Mononuclear cell (primary cell): ENCODE measurements around the gene OR13A1. TPM values are rescaled to one million over a fixed set of nuclear protein-coding genes. Genes with fewer than 3 reads are reported as not detected.
"Not testable (repeated sequence)": the region's sequence is repeated elsewhere in the genome, so short reads cannot be mapped to it uniquely, and the experiment has no call there.

Experiments
- H3K27me3 ChIP-seq: 2 replicates; pipeline ENCODE4 v1.6.0; 2011; ENCODE audit warnings: low read length, control low read depth; ENCODE audit not compliant: insufficient read depth
- H3K4me1 ChIP-seq: 2 replicates; pipeline ENCODE4 v1.5.1; 2011; ENCODE audit warnings: mild to moderate bottlenecking, low read length, control low read depth; ENCODE audit not compliant: insufficient read depth
- H3K4me3 ChIP-seq: 2 replicates; pipeline ENCODE4 v1.5.1; 2011; ENCODE audit warnings: mild to moderate bottlenecking, low read length, moderate library complexity
- H3K9me3 ChIP-seq: 2 replicates; pipeline ENCODE4 v1.5.1; 2011; ENCODE audit warnings: low read depth, mild to moderate bottlenecking, control low read depth, low read length
- total RNA-seq: library from RNA; depleted of rRNA; stranded (reverse); fragments of >200 nt; gene quantifications from one replicate; pipeline ENCODE4 v1.2.3, GENCODE V29; 2012

OR13A1 gene, protein sequence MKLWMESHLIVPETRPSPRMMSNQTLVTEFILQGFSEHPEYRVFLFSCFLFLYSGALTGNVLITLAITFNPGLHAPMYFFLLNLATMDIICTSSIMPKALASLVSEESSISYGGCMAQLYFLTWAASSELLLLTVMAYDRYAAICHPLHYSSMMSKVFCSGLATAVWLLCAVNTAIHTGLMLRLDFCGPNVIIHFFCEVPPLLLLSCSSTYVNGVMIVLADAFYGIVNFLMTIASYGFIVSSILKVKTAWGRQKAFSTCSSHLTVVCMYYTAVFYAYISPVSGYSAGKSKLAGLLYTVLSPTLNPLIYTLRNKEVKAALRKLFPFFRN
- total RNA-seq = 0.10 TPM

DNA sequence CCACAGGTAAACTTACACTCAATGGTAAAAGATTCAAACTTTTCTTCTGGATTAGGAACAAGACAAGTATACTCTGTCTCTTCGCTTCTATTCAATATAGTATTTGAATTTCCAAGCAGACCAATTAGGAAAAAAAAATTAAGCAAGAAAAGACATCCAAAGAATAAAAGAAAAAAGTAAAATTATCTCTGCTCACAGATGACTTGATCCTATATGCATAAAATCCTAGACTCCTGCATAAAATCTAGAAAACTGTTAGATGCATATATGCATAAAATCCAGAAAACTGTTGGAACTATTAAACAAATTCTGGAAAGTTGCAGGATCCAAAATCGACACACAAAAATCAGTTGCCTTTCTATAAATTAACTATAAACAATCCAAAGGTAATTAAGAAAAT is at the start of gene OR13A1:
Gene OR13A1, minus strand, starts transcription at position 101 of the 400 bp plus-strand sequence. CDS start 11,186 bp downstream, outside the sequence.
- H3K4me1 ChIP-seq = no peaks in the 10 kb centered on the region
- peaks cover 17% of the 10 kb centered on the region for H3K9me3 ChIP-seq
- no peak within 1 kb of the TSS for H3K4me3 ChIP-seq
- H3K27me3 ChIP-seq = no peaks in the 10 kb centered on the region

DNA sequence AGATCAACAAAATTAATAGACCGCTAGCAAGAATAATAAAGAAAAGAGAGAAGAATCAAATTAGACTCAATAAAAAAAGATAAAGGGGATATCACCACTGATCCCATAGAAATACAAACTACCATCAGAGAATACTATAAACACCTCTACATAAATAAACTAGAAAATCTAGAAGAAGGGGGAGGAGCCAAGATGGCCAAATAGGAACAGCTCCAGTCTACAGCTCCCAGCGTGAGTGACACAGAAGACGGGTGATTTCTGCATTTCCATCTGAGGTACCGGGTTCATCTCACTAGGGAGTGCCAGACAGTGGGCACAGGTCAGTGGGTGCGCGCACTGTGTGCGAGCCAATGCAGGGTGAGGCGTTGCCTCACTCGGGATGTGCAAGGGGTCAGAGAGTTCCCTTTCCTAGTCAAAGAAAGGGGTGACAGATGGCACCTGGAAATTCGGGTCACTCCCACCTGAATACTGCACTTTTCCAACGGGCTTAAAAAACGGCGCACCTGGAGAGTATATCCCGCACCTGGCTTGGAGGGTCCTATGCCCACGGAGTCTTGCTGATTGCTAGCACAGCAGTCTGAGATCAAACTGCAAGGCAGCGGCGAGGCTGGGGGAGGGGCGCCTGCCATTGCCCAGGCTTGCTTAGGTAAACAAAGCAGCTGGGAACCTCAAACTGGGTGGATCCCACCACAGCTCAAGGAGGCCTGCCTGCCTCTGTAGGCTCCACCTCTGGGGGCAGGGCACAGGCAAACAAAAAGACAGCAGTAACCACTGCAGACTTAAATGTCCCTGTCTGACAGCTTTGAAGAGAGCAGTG is 46.8 kb upstream of the OR13A1 start:
- H3K4me1 ChIP-seq, H3K9me3 ChIP-seq, H3K27me3 ChIP-seq, H3K4me3 ChIP-seq: not testable (repeated sequence)

DNA sequence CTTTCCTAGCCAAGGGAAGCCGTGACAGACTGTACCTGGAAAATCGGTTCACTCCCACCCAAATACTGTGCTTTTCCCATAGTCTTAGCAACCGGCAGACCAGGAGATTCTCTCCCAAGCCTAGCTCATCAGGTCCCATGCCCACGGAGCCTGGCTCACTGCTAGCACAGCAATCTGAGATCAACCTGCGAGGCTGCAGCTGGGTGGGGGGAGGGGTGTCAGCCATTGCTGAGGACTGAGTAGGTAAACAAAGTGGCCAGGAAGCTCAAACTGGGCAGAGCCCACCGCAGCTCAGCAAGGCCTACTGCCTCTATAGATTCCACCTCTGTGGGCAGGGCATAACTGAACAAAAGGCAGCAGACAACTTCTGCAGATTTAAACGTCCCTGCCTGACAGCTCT is 43.6 kb upstream of the OR13A1 start:
- not testable (repeated sequence) for H3K4me3 ChIP-seq, H3K4me1 ChIP-seq, H3K9me3 ChIP-seq, H3K27me3 ChIP-seq

DNA sequence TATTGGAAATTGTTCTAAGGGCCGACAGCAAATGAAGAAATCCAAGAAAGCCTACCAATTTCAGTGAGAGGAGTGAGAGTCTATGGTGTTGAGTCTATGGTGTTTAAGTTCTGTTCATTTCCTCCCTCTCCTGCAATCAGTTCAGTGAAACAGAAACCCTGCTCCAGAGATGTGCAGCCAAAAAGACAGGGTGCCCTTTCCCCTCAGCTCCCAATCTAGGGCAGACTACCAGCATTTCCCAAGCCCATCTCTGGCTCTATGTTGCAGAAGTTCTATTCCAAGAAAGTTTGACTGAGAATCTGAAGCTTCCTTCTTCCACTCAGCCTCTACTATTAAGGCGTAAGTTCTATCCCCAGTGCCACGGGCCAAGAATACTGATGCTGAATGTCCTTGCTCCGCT is 40.1 kb upstream of the OR13A1 start:
- Histone ChIP-seq H3K4me1 (no peaks in the 10 kb centered on the region), H3K27me3 (no peaks in the 10 kb centered on the region), H3K9me3 (no peaks in the 10 kb centered on the region), H3K4me3 (no peak overlapping the region)

DNA sequence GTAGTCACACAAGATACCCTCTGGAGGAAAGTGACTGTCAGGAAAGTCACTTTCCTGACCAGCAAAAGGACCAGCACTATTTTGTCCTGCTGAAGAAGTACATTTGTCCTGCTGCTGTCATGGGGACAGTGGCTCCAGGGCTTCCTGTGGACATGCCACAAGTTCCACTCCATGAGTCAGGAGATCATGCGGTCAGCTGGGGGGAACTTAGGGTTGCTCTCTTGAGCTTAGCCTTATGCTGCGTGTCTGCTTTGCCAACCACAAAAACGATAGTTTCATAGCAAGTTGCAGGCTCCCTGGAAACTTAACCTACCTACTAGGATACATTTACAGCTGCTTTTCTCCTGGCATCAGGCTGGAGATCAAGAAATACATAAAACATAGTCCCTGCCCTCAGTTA is 38.9 kb upstream of the OR13A1 start:
- H3K4me1 ChIP-seq = no peaks in the 10 kb centered on the region
- no peak overlapping the region for H3K4me3 ChIP-seq
- no peaks in the 10 kb centered on the region for H3K27me3 ChIP-seq
- no peaks in the 10 kb centered on the region for H3K9me3 ChIP-seq

DNA sequence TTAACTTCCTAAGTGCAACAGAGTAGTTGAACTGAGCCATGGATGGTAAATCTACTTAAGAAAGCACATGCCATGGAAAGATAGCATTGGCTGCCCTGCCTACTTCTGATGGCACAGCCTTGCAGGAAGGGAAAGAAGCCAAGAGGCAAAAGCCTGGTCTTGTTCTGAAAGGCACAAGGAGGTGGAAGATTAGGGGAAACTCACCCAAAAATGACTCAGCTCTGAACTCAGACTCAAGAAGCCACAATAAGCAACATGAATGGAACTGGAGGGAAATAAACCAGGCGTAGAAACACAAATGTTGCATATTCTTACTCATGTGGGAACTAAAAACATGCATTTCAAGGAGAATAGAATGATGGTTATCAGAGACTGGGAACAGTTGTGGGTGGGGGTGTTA is 37.8 kb upstream of the OR13A1 start:
- H3K4me3 ChIP-seq = no peak overlapping the region
- H3K27me3 ChIP-seq = no peaks in the 10 kb centered on the region
- no peaks in the 10 kb centered on the region for H3K4me1 ChIP-seq
- H3K9me3 ChIP-seq = no peaks in the 10 kb centered on the region

DNA sequence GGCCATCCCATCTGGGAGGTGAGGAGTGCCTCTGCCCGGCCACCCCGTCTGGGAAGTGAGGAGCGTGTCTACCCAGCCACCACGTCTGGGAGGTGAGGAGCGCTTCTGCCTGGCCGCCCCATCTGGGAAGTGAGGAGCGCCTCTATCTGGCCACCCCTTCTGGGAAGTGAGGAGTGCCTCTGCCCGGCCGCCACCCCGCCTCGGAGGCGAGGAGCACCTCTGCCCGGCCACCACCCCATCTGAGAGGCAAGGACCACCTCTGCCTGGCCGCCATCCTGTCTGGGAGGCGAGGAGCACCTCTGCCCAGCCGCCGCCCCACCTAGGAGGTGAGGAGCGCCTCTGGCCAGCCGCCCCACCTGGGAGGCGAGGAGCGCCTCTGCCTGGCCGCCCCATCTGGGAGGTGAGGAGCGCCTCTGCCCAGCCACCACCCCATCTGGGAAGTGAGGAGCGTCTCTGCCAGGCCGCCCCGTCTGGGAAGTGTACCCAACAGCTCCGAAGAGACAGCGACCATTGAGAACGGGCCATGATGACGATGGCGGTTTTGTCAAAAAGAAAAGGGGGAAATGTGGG is 32.9 kb upstream of the OR13A1 start:
- not testable (repeated sequence) for H3K9me3 ChIP-seq, H3K4me3 ChIP-seq, H3K4me1 ChIP-seq

DNA sequence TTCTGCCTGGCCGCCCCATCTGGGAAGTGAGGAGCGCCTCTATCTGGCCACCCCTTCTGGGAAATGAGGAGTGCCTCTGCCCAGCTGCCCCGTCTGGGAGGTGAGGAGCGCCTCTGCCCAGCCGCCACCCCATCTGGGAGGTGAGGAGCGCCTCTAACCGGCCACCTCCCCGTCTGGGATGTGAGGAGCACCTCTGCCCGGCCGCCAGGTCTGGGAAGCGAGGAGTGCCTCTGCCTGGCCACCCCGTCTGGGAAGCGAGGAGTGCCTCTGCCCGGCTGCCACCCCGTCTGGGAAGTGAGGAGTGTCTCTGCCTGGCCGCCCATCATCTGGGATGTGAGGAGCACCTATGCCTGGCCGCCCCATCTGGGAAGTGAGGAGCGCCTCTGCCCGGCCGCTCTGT is 32.1 kb upstream of the OR13A1 start:
- H3K27me3 ChIP-seq, H3K4me3 ChIP-seq, H3K4me1 ChIP-seq, H3K9me3 ChIP-seq: not testable (repeated sequence)

More for the DNA sequence above, 32.9 kb upstream of the OR13A1 start:
- not testable (repeated sequence) for H3K27me3 ChIP-seq

DNA sequence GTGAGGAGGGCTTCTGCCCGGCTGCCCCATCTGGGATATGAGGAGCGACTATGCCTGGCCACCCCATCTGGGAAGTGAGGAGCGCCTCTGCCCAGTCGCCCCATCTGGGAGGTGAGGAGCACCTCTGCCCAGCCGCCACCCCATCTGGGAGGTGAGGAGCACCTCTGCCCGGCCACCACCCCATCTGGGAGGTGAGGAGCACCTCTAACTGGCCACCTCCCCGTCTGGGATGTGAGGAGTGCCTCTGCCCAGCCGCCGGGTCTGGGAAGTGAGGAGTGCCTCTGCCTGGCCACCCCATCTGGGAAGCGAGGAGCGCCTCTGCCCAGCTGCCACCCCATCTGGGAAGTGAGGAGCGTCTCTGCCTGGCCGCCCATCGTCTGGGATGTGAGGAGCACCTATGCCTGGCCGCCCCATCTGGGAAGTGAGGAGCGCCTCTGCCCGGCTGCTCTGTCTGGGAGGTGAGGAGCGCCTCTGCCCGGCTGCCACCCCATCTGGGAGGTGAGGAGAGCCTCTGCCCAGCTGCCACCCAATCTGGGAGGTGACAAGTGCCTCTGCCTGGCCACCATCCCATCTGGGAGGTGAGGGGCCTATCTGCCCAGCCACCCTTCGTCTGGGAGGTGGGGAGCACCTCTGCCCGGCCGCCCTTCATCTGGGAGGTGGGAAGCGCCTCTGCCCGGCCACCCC is 31.4 kb upstream of the OR13A1 start:
- H3K27me3 ChIP-seq, H3K9me3 ChIP-seq, H3K4me3 ChIP-seq, H3K4me1 ChIP-seq: not testable (repeated sequence)

DNA sequence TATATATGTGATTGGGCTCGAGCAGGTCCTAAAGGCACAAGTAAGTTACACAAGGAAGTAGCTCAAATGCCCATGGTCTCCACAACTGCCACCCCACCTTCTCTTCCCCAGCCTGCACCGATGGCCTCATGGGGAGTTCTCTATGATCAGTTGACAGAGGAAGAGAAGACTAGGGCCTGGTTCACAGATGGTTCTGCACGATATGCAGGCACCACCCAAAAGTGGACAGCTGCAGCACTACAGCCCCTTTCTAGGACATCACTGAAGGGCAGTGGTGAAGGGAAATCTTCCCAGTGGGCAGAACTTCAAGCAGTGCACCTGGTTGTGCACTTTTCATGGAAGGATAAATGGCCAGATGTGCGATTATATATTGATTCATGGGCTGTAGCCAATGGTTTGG is 25.0 kb upstream of the OR13A1 start:
- not testable (repeated sequence) for H3K27me3 ChIP-seq, H3K4me1 ChIP-seq, H3K4me3 ChIP-seq, H3K9me3 ChIP-seq

DNA sequence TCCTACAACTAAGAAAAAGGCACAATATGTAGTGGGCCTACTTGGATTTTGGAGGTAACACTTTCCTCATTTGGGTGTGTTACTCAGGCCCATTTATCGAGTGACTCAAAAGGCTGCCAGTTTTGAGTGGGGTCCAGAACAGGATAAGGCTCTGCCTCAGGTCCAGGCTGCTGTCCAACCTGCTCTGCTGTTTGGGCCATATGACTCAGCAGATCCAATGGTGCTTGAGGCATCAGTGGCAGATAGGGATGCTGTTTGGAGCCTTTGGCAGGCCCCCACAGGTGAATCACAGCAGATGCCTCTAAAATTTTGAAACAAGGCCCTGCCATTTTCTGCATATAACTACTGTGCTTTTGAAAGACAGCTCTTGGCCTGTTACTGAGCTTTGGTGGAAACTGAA is 24.5 kb upstream of the OR13A1 start:
- Histone ChIP-seq H3K4me1 (no peaks in the 10 kb centered on the region), H3K27me3 (no peaks in the 10 kb centered on the region), H3K4me3 (no peak overlapping the region), H3K9me3 (no peaks in the 10 kb centered on the region)

DNA sequence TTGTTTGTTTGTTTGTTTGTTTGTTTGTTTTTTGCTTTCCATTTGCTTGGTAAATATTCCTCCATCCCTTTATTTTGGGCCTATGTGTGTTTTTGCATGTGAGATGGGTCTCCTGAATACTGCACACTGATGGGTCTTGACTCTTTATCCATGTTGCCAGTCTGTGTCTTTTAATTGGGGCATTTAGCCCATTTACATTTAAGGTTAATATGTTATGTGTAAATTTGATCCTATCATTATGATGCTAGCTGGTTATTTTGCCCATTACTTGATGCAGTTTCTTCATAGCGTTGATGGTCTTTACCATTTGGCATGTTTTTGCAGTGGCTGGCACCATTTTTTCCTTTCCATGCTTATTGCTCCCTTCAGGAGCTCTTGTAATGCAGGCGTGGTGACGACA is 16.4 kb upstream of the OR13A1 start:
- not testable (repeated sequence) for H3K27me3 ChIP-seq, H3K4me1 ChIP-seq, H3K4me3 ChIP-seq, H3K9me3 ChIP-seq

DNA sequence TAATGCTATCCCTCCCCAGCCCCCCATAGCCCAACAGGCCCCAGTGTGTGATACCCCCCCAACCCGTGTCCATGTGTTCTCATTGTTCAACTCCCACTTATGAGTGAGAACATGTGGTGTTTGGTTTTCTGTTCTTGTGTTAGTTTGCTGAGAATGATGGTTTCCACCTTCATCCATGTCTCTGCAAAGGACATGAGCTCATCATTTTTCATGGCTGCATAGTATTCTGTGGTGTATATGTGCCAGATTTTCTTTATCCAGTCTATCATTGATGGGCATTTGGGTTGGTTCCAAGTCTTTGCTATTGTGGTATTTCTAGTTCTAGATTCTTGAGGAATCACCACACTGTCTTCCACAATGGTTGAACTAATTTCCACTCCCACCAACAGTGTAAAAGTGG is 11.5 kb upstream of the OR13A1 start:
- not testable (repeated sequence) for H3K4me1 ChIP-seq, H3K9me3 ChIP-seq, H3K4me3 ChIP-seq, H3K27me3 ChIP-seq

DNA sequence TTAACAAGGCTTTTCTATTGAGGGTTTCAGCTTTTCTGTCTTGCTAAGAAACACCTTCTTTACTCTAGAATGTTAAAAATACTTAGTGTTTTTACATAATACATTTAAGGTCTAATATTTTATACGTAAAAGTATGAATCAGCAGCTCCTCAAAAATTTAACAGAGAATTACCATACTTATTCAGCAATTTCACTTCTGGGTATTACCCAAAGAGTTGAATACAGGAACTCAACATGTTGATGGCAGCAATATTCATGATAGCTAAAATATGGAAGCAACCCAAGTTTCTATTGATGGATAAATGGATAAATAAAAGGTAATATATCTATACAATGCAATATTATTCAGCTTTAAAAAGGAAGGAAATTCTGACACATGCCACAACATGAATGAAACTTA is 9.7 kb upstream of the OR13A1 start:
- no peaks in the 10 kb centered on the region for H3K4me1 ChIP-seq
- no peak overlapping the region for H3K4me3 ChIP-seq
- H3K9me3 ChIP-seq = no peaks in the 10 kb centered on the region
- no peaks in the 10 kb centered on the region for H3K27me3 ChIP-seq

DNA sequence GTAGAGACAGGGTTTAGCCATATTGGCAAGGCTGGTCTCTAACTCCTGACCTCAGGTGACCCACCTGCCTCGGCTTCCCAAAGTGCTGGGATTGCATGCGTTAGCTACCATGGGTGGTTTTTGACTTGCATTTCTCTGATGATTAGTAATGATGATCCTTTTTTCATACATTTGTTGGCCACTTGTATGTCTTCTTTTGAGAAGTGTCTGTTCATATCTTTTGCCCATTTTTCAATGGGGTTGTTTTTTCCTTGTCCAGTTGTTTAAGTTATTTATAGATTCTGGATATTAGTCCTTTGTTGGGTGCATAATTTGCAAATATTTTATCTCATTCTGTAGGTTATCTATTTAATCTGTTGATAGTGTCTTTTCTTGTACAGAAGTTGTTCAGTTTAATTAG is 4.3 kb upstream of the OR13A1 start:
- H3K4me1 ChIP-seq = no peaks in the 10 kb centered on the region
- H3K9me3 ChIP-seq = no peaks in the 10 kb centered on the region
- no peaks in the 10 kb centered on the region for H3K27me3 ChIP-seq
- H3K4me3 ChIP-seq = no peak overlapping the region
